IMR-90 (cell line): ENCODE data around the gene SCFD2. TPM values are rescaled to one million over a fixed set of nuclear protein-coding genes. Genes with fewer than 3 reads are reported as not detected.

Experiments used
- ATAC-seq: fragments of 200-7000 bp; cut with Tn5 transposase; 2 replicates; pipeline ENCODE4 v1.9.1; 2020; ENCODE audit warnings: low read depth, mild to moderate bottlenecking, moderate library complexity
- BruUV-seq: library from RNA; stranded (reverse); fragments of 400-500 nt; replicated peaks from 2 replicates; lab custom pipeline; 2021; lab: Mats Ljungman, UMichigan
- CTCF ChIA-PET: fragments of 300-600 bp; formaldehyde crosslinking; extraction: SDS; loops from one replicate; lab custom pipeline; 2021; ENCODE audit warnings: antibody characterized with exemption; lab: Yijun Ruan, JAX
- POLR2A ChIA-PET: fragments of 300-600 bp; sonication (Branson Sonifier 250); formaldehyde crosslinking; loops from one replicate; lab custom pipeline; 2022; ENCODE audit warnings: antibody characterized with exemption; ENCODE audit not compliant: unreplicated experiment; lab: Charles Lee
- DNase-seq: peaks from one replicate; pipeline ENCODE4 v3.0.0; 2013
- H2AFZ ChIP-seq: replicated peaks from 2 replicates; pipeline ENCODE3; 2013; ENCODE audit warnings: low read length, mild to moderate bottlenecking; ENCODE audit not compliant: poor library complexity
- H2AK5ac ChIP-seq: 2 replicates; pipeline ENCODE4 v1.6.1; 2013; ENCODE audit warnings: low read depth, low read length, inconsistent platforms
- H2AK9ac ChIP-seq: replicated peaks from 2 replicates; pipeline ENCODE3; 2013; ENCODE audit warnings: mild to moderate bottlenecking, low read depth, low read length, moderate library complexity; ENCODE audit not compliant: poor library complexity
- H2BK120ac ChIP-seq: 2 replicates; pipeline ENCODE4 v1.6.1; 2013; ENCODE audit warnings: low read depth, low read length, inconsistent platforms
- H2BK15ac ChIP-seq: 3 replicates; pipeline ENCODE4 v1.6.1; 2013; ENCODE audit warnings: low read depth, low read length, inconsistent platforms
- H2BK20ac ChIP-seq: 2 replicates; pipeline ENCODE4 v1.6.1; 2013; ENCODE audit warnings: low read depth, mild to moderate bottlenecking, inconsistent platforms, low read length, moderate library complexity
- H2BK5ac ChIP-seq: 2 replicates; pipeline ENCODE4 v1.6.1; 2013; ENCODE audit warnings: mild to moderate bottlenecking, low read depth, low read length, inconsistent platforms; ENCODE audit not compliant: poor library complexity, severe bottlenecking
- H3K14ac ChIP-seq: replicated peaks from 2 replicates; pipeline ENCODE4 v1.6.1; 2013; ENCODE audit warnings: low read depth, low read length, inconsistent platforms
- H3K18ac ChIP-seq: 2 replicates; pipeline ENCODE4 v1.6.1; 2013; ENCODE audit warnings: low read depth, low read length, control low read depth
- H3K23ac ChIP-seq: 2 replicates; pipeline ENCODE4 v1.6.1; 2013; ENCODE audit warnings: low read depth, low read length, inconsistent platforms
- H3K27ac ChIP-seq: 2 replicates; pipeline ENCODE4 v1.5.1; 2013; ENCODE audit warnings: mild to moderate bottlenecking, control low read depth, low read length; ENCODE audit not compliant: insufficient read depth
- H3K27me3 ChIP-seq: 2 replicates; pipeline ENCODE4 v1.6.1; 2013; ENCODE audit warnings: low read length; ENCODE audit not compliant: control insufficient read depth, insufficient read depth
- H3K36me3 ChIP-seq: 2 replicates; pipeline ENCODE4 v1.6.1; 2013; ENCODE audit warnings: low read length, mixed read lengths; ENCODE audit not compliant: control insufficient read depth, insufficient read depth
- H3K4ac ChIP-seq: 2 replicates; pipeline ENCODE4 v1.6.1; 2013; ENCODE audit warnings: low read depth, low read length, inconsistent platforms
- H3K4me1 ChIP-seq: 2 replicates; pipeline ENCODE4 v1.6.1; 2013; ENCODE audit warnings: low read length, mixed read lengths; ENCODE audit not compliant: control insufficient read depth, insufficient read depth
- H3K4me2 ChIP-seq: 2 replicates; pipeline ENCODE4 v1.6.1; 2013; ENCODE audit warnings: low read depth, mild to moderate bottlenecking, control low read depth, low read length, moderate library complexity
- H3K4me3 ChIP-seq: 2 replicates; pipeline ENCODE4 v1.5.1; 2013; ENCODE audit warnings: low read depth, mild to moderate bottlenecking, control low read depth, low read length, moderate library complexity; ENCODE audit not compliant: insufficient read depth
- H3K56ac ChIP-seq: 2 replicates; pipeline ENCODE4 v1.6.1; 2013; ENCODE audit warnings: low read length, inconsistent platforms; ENCODE audit not compliant: insufficient read depth; ENCODE audit errors: extremely low read depth
- H3K79me1 ChIP-seq, 2 experiments: 2 replicates each; pipeline ENCODE4 v1.6.1; 2013; ENCODE audit warnings: low read length in 2 of 2, inconsistent platforms in 1 of 2, low read depth in 1 of 2
- H3K9ac ChIP-seq: 2 replicates; pipeline ENCODE4 v1.6.1; 2013; ENCODE audit warnings: low read depth, low read length, control low read depth
- H3K9me1 ChIP-seq: 2 replicates; pipeline ENCODE4 v1.6.1; 2013; ENCODE audit warnings: low read length, inconsistent platforms; ENCODE audit not compliant: insufficient read depth
- H3K9me3 ChIP-seq: 2 replicates; pipeline ENCODE4 v1.6.1; 2013; ENCODE audit warnings: low read length; ENCODE audit not compliant: control insufficient read depth, insufficient read depth
- H4K20me1 ChIP-seq: 2 replicates; pipeline ENCODE4 v1.6.1; 2013; ENCODE audit warnings: low read length, inconsistent platforms; ENCODE audit not compliant: insufficient read depth
- H4K5ac ChIP-seq: 2 replicates; pipeline ENCODE4 v1.6.1; 2013; ENCODE audit warnings: mild to moderate bottlenecking, low read depth, low read length, control low read depth
- H4K8ac ChIP-seq, 2 experiments: 2 replicates each; pipeline ENCODE4 v1.6.1; 2013; ENCODE audit warnings: low read depth in 2 of 2, low read length in 2 of 2, control low read depth in 1 of 2, inconsistent platforms in 1 of 2
- H4K91ac ChIP-seq: 2 replicates; pipeline ENCODE4 v1.6.1; 2013; ENCODE audit warnings: low read depth, low read length, inconsistent platforms; ENCODE audit not compliant: insufficient read depth
- BHLHE40 ChIP-seq: fragments of 150-350 bp; IDR thresholded peaks from 2 replicates; pipeline ENCODE4 v1.6.1; 2016; ENCODE audit warnings: mild to moderate bottlenecking, low read depth, low read length
- CEBPB ChIP-seq: IDR thresholded peaks from 2 replicates; pipeline ENCODE4 v1.6.1; 2012; ENCODE audit warnings: low read depth, low read length, improper control_type of control experiment
- CHD1 ChIP-seq: IDR thresholded peaks from 2 replicates; pipeline ENCODE4 v1.6.1; 2012; ENCODE audit warnings: low read depth, low read length, improper control_type of control experiment
- CTCF ChIP-seq: conservative IDR thresholded peaks from 2 replicates; pipeline ENCODE4 v1.5.1; 2012; ENCODE audit warnings: mild to moderate bottlenecking, low read depth, low read length, improper control_type of control experiment
- ELK1 ChIP-seq: fragments of 150-350 bp; IDR thresholded peaks from 2 replicates; pipeline ENCODE4 v1.6.1; 2016; ENCODE audit warnings: low read depth, mild to moderate bottlenecking, low read length, moderate library complexity, borderline replicate concordance
- FOS ChIP-seq: fragments of 150-350 bp; IDR thresholded peaks from 2 replicates; pipeline ENCODE4 v1.6.1; 2016; ENCODE audit warnings: low read depth, low read length
- MAZ ChIP-seq: IDR thresholded peaks from 2 replicates; pipeline ENCODE4 v1.6.1; 2012; ENCODE audit warnings: low read depth, mild to moderate bottlenecking, low read length, improper control_type of control experiment, moderate library complexity, borderline replicate concordance
- MXI1 ChIP-seq: IDR thresholded peaks from 2 replicates; pipeline ENCODE4 v1.6.1; 2012; ENCODE audit warnings: low read depth, mild to moderate bottlenecking, low read length, moderate library complexity, borderline replicate concordance
- NFE2L2 ChIP-seq: fragments of 150-350 bp; IDR thresholded peaks from 2 replicates; pipeline ENCODE4 v1.6.1; 2016; ENCODE audit warnings: low read depth, mild to moderate bottlenecking, low read length
- POLR2A ChIP-seq: IDR thresholded peaks from 2 replicates; pipeline ENCODE4 v1.6.1; 2012; ENCODE audit warnings: mild to moderate bottlenecking, low read depth, low read length
- RAD21 ChIP-seq: IDR thresholded peaks from 2 replicates; pipeline ENCODE4 v1.6.1; 2012; ENCODE audit warnings: low read length, improper control_type of control experiment
- RCOR1 ChIP-seq: IDR thresholded peaks from 2 replicates; pipeline ENCODE4 v1.6.1; 2012; ENCODE audit warnings: mild to moderate bottlenecking, low read length, improper control_type of control experiment; ENCODE audit not compliant: insufficient replicate concordance
- RFX5 ChIP-seq: IDR thresholded peaks from 2 replicates; pipeline ENCODE4 v1.8.0; 2012; ENCODE audit warnings: low read depth, mild to moderate bottlenecking, low read length, moderate library complexity
- SMC3 ChIP-seq: fragments of 150-350 bp; IDR thresholded peaks from 2 replicates; pipeline ENCODE4 v1.6.1; 2016; ENCODE audit warnings: low read depth, mild to moderate bottlenecking, antibody characterized with exemption, low read length, moderate library complexity
- USF2 ChIP-seq: fragments of 150-350 bp; IDR thresholded peaks from 2 replicates; pipeline ENCODE4 v1.6.1; 2017; ENCODE audit warnings: mild to moderate bottlenecking, antibody characterized with exemption, low read length, low read depth
- WGBS, 2 experiments: methylation state at CpG; one replicate each; pipeline versions ENCODE4 v1.1.5 to v1.1.7; 2013; ENCODE audit warnings: missing lambda C conversion rate in 2 of 2; ENCODE audit not compliant: insufficient read length in 1 of 2; ENCODE audit errors: extremely low coverage in 2 of 2; 5-methylcytosine and 5-hydroxymethylcytosine counted together
- dilution Hi-C: fragments of 300-500 bp; cut with HindIII; formaldehyde crosslinking; loops from one replicate; pipeline ENCODE4 v1.14.3; 2018; ENCODE audit warnings: low sequenced_read_pairs; ENCODE audit not compliant: unreplicated experiment
- in situ Hi-C: fragments of 300-500 bp; cut with MboI; formaldehyde crosslinking; loops from 3 replicates; pipeline ENCODE4 v1.14.3; 2019; ENCODE audit warnings: low sequenced_read_pairs, inconsistent platforms, mixed read lengths
- intact Hi-C: fragments of 100-400 bp; cut with micrococcal nuclease; formaldehyde crosslinking; loops from 2 replicates; pipeline ENCODE4 v1.10.0; 2022
- polyA plus RNA-seq, 3 experiments: library from polyadenylated mRNA; depleted of rRNA; stranded (reverse); fragments of >200 nt; gene quantifications; 2 replicates each; pipeline ENCODE4 v1.2.3, GENCODE V29; 2012; ENCODE audit warnings: low replicate concordance in 1 of 3
- total RNA-seq: library from RNA; depleted of rRNA; stranded (reverse); fragments of >200 nt; gene quantifications from 2 replicates; pipeline ENCODE4 v1.2.3, GENCODE V29; 2012

Gene SCFD2
- total and polyA plus RNA-seq, 2 of the 4 experiments (the other 2 are of a cell fraction) = 18.9 to 62.4 TPM

- BruUV-seq = no TSS peak
- no peak overlapping the region for H2AFZ ChIP-seq
- intact Hi-C loops (no loop called here), in situ Hi-C loops (no loop called here), dilution Hi-C loops (no loop called here)
- H2BK20ac ChIP-seq = no peak overlapping the region
- H3K18ac ChIP-seq = no peak overlapping the region
- CTCF ChIA-PET = no interaction called here
- H3K27ac ChIP-seq = no peak overlapping the region
- no peak overlapping the region for H3K14ac ChIP-seq
- H2AK5ac ChIP-seq = no peak overlapping the region
- no peak overlapping the region for H4K5ac ChIP-seq
- H2BK5ac ChIP-seq = no peak overlapping the region
- H4K8ac ChIP-seq = no peak overlapping the region
- no peaks in the 10 kb centered on the region for H3K27me3 ChIP-seq
- ATAC-seq = no peak
- POLR2A ChIA-PET = no interaction called here
- H3K9me1 ChIP-seq = no peaks in the 10 kb centered on the region
- H2BK120ac ChIP-seq = no peak overlapping the region
- H3K9me3 ChIP-seq = no peaks in the 10 kb centered on the region; the same call in 1 of the 2 replicates
- no peak overlapping the region for H4K91ac ChIP-seq
- no peaks in the 10 kb centered on the region for H4K20me1 ChIP-seq
- H3K4me2 ChIP-seq = no peak overlapping the region
- H2BK15ac ChIP-seq = no peak overlapping the region
- no peaks in the 10 kb centered on the region for H3K36me3 ChIP-seq
- H3K4me1 ChIP-seq = no peaks in the 10 kb centered on the region
- H3K79me1 ChIP-seq = peaks cover 4% of the 10 kb centered on the region in 2 experiments; a peak in 2 of 4 replicates
- H3K4ac ChIP-seq = no peak overlapping the region
- DNase-seq = no peak
- WGBS, 2 experiments = 100% methylated on average over 1 of the region's 3 CpGs; no CpG with 5 or more reads in 1 of the 2 experiments
- H3K4me3 ChIP-seq = no peak overlapping the region
- H3K9ac ChIP-seq = no peak overlapping the region
- H2AK9ac ChIP-seq = no peak overlapping the region
- H3K23ac ChIP-seq = no peak overlapping the region
- TF ChIP-seq CTCF = no peak
- no peak for TF ChIP-seq MXI1
- no peak for TF ChIP-seq POLR2A
- TF ChIP-seq MAZ = no peak
- no peak for TF ChIP-seq RCOR1
- TF ChIP-seq CEBPB = no peak
- no peak for TF ChIP-seq RFX5
- TF ChIP-seq FOS = no peak
- no peak for TF ChIP-seq NFE2L2
- no peak for TF ChIP-seq SMC3
- TF ChIP-seq RAD21 = no peak
- TF ChIP-seq BHLHE40 = no peak
- no peak for TF ChIP-seq CHD1
- TF ChIP-seq ELK1 = no peak
- TF ChIP-seq USF2 = no peak
- no peak overlapping the region for H3K56ac ChIP-seq
Measured at GRCh38 chr4:53171797-53172196, 194.1 kb downstream of the SCFD2 start.
